Left renal cortex interstitium (tissue), 4 donors: Measurements from ENCODE around the gene EFHD2. TPM values are rescaled to one million over a fixed set of nuclear protein-coding genes. Genes with fewer than 3 reads are reported as not detected.
"Not testable (repeated sequence)": the region's sequence is repeated elsewhere in the genome, so short reads cannot be mapped to it uniquely, and the experiment has no call there.

Experiments used
- DNase-seq, 4 donors: peaks; one replicate each; pipeline ENCODE4 v3.0.0-alpha.2; 2013; ENCODE audit warnings: low read depth in 4 of 4, low spot score in 2 of 4, missing footprints in 1 of 4
- polyA plus RNA-seq, 4 donors: library from polyadenylated mRNA; unstranded; fragments of 120-200 nt; gene quantifications; one replicate each; pipeline ENCODE4 v1.2.1, GENCODE V29; 2013; ENCODE audit not compliant: insufficient read length in 4 of 4

The EFHD2 gene
- polyA plus RNA-seq, 4 donors, result 10.3 to 18.8 (median 15.6) TPM

DNA sequence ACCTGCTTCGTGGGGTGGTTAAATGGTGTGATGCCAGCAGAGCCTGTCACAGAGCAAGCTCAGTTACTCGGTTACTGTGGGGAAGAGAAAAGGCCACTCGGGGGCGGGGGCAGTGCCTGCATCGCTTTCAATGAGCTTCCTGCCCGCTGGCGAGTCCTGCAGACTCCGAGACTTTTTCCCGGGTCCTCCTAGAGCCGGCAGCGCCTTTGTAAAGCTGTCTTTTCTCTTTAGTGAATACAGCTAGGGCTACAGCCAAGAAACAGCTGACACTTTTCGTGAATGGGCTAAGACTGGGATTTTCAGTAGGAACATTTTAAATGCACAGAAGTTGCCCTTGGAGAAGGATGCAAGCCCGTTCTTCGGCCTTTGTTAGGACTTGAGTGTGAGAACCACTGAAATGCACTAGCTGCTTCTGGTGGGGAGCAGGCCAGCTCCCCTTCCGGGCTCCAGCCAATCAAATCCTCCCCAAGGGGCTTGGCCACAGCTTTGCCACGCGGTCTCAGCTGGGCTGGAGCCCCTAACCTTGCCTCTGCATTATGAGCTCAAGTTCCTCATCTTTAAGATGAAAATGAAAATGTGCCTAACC, 23.4 kb upstream of the EFHD2 start:
- no peak for DNase-seq

DNA sequence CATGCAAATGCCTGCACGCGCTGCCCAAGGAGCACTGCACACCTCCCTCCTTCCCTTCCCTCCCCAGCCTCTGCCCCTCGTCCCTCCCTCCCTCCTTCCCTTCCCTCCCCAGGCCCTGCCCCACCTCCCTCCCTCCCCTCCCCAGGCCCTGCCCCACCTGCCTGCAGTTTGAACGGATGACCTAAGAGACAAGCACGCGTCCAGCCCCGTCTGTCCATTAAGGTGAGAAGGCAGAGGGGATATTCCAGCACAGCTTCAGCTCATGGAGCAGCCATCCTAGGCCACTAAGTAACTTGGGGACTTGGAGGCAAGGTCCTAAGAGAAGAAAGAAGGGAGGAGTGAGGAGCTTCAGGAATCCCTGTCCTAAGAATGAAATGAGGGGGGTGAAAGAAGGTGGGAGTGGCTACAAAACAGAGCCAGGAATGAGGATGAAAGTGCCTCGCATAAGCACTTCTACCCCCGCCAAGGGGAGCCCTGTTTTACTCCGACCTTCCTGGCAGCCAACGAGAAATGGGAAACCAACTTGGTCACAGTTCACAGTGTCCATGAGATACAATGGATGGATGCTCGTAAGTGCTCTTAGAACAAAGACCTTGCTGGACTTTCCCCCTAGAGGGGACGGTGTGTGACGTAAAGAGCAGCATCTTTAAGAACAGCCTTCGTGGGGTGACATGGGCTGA, 21.3 kb upstream of the EFHD2 start:
- no peak for DNase-seq

DNA sequence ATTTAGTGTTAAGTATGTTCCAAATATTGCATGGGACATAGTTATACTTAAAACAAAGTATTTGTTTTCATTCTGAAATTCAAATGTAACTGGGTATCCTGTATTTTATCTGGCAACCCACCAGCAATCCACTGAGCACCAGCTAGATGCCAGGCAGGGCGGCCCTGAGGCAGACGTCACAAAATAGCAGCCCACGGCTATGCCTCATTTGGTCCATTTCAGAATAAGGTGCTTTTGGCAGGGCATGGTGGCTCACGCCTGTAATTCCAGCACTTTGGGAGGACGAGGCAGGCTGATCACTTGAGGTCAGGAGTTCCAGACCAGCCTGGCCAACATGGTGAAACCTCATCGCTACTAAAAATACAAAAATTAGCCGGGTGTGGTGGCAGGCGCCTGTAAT, 19.9 kb upstream of the EFHD2 start:
- DNase-seq, result not testable (repeated sequence)

GRCh38 chr1:15390667-15391066, 19.0 kb upstream of the EFHD2 start:
- no peak for DNase-seq

- no peak for DNase-seq
Measured at GRCh38 chr1:15391366-15391765, 18.3 kb upstream of the EFHD2 start.

GRCh38 chr1:15393475-15394257, 16.0 kb upstream of the EFHD2 start:
- no peak for DNase-seq

DNA sequence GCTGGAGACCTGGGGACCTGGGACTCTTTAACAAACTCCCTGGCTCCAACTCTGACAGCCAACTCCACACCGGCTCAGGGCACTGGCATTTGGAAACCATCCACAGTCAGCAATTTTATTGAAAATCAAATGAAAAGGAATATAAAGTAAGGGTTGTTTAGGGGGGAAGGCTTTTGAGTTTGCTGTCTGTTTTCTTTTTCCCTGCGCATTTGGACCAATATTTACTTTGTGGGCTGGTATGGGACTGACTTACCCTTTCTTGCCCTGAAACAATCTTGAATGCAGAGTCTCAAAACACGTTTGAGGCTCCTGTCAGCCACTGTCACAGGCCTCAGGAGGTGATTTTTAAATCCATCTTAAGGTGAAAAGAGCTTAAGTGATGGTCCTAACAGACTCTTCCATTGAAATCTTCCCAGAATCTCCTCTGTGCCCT, 15.4 kb upstream of the EFHD2 start:
- no peak for DNase-seq

- DNase-seq, result no peak
Measured at GRCh38 chr1:15397236-15397635, 12.5 kb upstream of the EFHD2 start.

DNA sequence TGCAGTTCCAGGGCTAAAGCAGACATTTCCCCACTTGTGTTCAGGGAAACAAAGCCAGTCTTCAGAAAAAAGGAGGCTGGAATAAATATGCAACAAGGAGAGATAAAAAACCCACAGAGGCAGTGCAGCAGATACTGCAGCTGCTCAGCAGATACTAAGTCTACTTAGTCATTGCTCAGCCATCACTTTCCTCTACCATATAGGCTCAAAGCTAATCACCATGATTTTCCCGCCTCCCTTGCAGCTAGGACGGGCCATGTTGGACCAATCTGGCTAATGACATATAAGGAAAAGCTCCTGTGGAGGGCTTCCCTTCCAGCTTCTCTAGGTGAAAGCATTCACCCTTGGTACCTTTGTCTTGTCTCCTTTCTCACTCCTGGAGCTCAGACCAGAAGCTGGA, 10.0 kb upstream of the EFHD2 start:
- DNase-seq, result no peak

- no peak for DNase-seq
Measured at GRCh38 chr1:15400627-15401026, 9.1 kb upstream of the EFHD2 start.

DNA sequence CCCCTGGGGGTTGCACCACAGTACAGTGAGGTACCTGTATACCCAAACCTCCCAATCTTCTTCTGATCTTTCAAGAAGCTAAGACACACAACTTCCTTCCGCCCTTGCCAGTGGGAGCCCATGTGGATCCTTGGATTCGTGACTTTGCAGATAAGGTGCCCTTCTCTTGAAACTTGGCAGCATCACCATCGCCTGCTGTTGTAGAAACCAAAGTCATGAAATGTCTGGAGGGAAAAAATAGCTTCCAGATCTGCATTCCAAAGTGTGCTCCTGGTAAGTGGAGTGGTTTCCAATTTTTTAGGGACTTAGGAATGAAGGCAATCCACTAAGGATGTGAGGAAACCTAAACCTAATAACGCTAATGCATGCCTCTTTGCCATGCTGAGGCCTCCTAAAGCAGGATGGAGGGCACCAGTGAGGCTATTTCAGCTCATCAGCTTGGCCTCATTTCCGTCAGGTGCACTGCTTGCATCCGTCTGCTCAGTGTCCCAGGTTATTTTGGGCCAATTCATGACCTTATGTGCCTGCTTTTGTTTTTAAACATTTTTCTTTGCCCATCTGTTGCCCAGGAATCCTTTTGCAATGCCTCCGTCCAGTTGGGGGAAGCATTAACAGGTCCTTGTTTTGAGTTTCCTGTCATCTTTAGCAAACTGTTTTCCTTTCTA, 8.2 kb upstream of the EFHD2 start:
- DNase-seq, result no peak

DNA sequence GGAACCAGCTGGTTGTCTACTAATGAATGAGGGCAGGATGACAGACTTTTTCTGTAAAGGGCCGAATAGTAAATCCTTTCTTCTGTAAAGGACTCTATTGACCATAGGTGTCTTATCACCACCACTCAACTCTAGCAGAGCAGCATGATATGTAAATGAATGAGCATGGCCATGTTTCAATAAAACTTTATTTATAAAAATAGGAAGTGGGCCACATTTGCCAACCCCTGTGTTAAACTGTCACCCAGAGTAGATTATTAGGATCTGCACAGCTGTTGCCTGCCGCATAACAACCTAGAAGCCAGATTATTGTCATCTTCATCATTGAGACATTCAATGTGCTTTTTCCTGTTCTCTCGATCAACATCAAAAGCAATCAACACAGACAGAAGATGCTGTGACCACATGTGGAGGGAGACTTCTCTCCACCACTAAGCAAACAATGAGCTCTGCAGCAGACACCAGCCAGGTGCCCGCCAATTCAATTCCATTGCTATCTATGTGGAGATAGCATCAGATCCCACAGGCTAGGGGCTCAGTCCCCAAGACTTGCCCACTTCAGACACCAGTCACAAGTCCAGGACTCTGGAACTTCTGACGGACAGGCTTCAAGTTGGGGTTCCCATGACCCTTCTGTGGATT, 6.8 kb upstream of the EFHD2 start:
- DNase-seq, result no peak

- DNase-seq, result no peak
Measured at GRCh38 chr1:15403962-15404580, 5.6 kb upstream of the EFHD2 start.

DNA sequence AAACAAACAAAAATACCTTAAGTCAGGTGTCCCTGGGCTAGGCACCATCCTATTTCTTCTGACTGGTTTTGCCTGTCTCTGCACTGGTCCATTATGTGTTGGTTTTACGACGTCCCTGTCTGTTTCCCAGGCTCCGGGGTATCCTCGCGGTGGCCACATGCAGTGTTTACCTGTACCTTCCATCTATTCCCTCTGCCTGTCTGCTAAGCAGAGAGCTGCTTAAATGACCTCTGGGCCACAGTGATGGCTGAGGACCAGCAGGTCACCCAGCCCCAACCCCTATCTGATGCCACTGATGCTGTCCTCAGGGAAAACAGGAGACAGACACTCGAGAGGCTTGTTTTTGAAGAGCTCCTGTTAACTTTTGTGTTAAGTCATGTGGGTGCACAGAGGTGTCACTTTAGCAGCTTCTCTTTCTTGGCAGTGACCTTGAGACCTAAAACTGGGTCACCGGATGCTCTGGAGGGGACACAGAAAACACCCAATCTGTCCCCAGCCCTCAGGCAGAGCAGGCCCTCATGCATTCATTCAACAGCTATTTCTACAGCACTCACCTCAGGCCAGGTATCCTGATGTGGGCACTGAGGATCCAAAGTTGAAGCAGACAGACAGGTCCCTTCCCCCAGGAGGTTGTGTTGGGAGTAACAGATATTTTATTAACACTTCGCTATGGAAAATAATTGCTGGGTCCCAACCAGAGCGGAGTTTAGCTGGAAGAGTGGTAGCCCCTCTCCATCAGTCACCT, 4.4 kb upstream of the EFHD2 start:
- no peak for DNase-seq

DNA sequence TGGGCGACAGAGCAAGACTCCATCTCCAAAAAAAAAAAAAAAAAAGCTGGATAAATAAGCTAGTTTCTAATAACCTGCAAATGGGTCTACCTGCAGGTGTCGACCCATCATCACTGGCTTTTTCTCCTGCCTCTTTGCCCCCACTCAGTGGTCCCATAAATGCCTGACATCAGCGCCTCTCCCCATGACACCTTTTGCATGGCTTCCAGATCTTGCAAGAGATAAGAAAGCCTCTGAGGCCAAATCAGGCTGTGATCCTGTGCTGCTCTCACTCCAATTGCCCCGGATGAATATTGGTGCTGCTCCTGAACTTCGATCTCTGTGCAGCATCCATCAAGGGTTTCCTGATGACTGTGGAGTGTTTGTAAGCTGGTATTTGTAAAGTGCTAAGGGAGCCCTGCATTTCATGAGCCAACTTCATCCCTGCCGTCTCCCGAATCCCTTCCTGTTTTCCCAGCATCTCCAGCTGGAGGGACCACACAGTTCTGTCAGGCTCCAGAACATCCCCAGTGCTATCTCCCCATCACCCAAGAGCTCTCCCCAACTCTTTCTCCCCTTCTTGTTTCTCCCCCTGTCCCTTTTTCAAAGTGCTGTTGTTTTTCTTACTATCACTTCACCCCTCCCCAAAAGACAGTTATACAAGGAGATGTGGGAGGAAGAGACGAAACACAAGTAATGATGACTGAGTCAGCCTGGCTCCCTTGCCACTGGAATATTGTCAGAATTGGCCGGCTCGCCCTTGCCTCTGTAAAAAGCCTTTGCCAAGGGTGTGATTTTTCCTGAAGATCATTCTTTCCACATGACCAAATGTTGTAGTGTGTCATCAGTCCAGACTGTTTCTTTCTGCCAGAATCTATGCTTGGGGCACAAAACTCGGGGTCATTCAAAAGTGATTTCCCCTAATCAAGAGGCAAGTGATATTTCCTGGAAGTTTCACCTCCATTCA, 2.8 kb upstream of the EFHD2 start:
- no peak for DNase-seq

GRCh38 chr1:15407580-15407979, 2.1 kb upstream of the EFHD2 start:
- no peak for DNase-seq

DNA sequence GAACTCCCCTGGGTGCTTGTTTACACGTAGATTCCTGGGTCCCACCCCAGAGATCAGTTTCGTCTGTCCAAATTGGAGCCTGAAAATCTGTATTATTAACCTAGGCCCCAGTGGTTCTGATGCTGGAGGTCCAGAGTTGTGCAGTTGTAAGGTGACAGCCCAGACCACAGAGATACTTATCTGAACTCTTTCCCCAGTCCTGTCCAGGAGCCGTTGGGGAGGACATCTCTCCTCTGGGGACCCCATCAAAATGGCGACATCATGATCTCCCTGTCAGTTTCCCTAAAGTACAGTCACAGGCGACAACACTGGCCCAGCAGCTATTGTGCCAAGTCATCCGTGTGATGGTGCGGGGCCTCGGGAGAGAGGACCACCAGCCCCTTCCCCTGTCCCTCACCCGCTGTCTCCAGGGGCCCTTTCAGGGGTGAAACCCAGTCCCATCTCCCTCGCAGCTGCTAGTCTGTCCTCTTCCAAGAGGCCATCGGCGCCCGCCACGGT, 749 bp upstream of the EFHD2 start:
- DNase-seq, result no peak

DNA sequence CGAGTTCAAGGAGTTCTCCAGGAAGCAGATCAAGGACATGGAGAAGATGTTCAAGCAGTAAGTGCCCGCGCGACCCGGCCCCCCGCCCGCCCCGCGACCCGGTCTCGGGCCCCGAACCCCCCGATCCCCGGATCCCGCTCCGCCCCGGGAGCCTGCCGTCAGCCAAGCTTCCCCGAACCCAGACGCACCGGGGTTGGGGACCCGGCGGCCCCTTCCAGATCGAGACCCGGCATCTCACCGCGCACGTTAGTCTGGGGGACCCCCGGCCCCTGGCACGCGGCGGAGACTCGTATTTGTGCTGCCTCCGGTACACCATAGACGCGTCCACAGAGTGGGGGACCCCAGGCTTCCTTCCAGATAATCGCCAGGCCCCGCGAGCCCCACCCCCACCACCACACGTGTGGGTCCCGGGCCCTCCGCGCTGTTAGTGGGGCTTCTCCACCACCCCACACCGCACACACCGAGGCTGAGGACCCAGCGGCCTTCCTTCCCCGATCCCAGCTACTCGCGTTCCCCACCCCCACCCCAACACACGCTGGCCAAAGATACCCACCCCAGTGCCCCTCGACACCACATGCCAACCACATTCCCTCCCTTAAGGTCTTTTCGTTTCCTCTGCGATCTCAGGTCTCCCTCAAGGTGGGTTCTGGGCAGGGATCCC, 665 bp downstream of the EFHD2 start:
- DNase-seq, result no peak
